Calu3 (cell line): ENCODE measurements around the gene UBE2C. TPM values are rescaled to one million over a fixed set of nuclear protein-coding genes. Genes with fewer than 3 reads are reported as not detected.
A peak's percentile ranks its signal among the peaks of the same experiment; 100 is the strongest.

Experiments used
- BruUV-seq: library from RNA; stranded (reverse); fragments of 400-500 nt; replicated peaks from 2 replicates; lab custom pipeline; 2021; lab: Mats Ljungman, UMichigan
- CTCF ChIA-PET: fragments of 300-600 bp; sonication (Branson Sonifier 250); formaldehyde crosslinking; loops from one replicate; lab custom pipeline; 2022; ENCODE audit warnings: antibody characterized with exemption; lab: Charles Lee
- DNase-seq: peaks from one replicate; pipeline ENCODE4 v3.0.0; 2022
- H3K27ac Mint-ChIP-seq: one replicate; pipeline ENCODE4 v1.8.0; 2022; ENCODE audit warnings: mixed read lengths; ENCODE audit not compliant: unreplicated experiment
- H3K27me3 Mint-ChIP-seq: one replicate; pipeline ENCODE4 v1.8.0; 2022; ENCODE audit warnings: mixed read lengths; ENCODE audit not compliant: unreplicated experiment
- H3K36me3 Mint-ChIP-seq: one replicate; pipeline ENCODE4 v1.8.0; 2022; ENCODE audit warnings: mild to moderate bottlenecking, moderate library complexity, mixed read lengths; ENCODE audit not compliant: insufficient read depth, unreplicated experiment
- H3K4me1 Mint-ChIP-seq: one replicate; pipeline ENCODE4 v1.8.0; 2022; ENCODE audit warnings: mild to moderate bottlenecking, low read depth, mixed read lengths; ENCODE audit not compliant: unreplicated experiment
- H3K4me3 Mint-ChIP-seq: one replicate; pipeline ENCODE4 v1.8.0; 2022; ENCODE audit warnings: mild to moderate bottlenecking, low read depth, moderate library complexity, mixed read lengths; ENCODE audit not compliant: unreplicated experiment
- H3K9me3 Mint-ChIP-seq: one replicate; pipeline ENCODE4 v1.8.0; 2022; ENCODE audit warnings: low read depth, mixed read lengths; ENCODE audit not compliant: unreplicated experiment
- CTCF ChIP-seq: fragments of 200-600 bp; IDR thresholded peaks from one replicate; pipeline ENCODE4 v1.8.0; 2022; ENCODE audit warnings: antibody characterized with exemption; ENCODE audit not compliant: unreplicated experiment
- intact Hi-C: fragments of 100-400 bp; cut with micrococcal nuclease; formaldehyde crosslinking; loops from one replicate; pipeline ENCODE4 v1.10.0; 2022; ENCODE audit not compliant: unreplicated experiment
- total RNA-seq: library from RNA; stranded (reverse); gene quantifications from 2 replicates; pipeline ENCODE4 v1.2.3, GENCODE V29; 2022

The UBE2C gene
- total RNA-seq, 1 experiment from 2014 or later: 210 TPM

- no peaks in the 10 kb centered on the region for H3K9me3 Mint-ChIP-seq
- intact Hi-C loops: no loop called here
Measured at GRCh38 chr20:45768479-45768878, 44.0 kb upstream of the UBE2C start.

GRCh38 chr20:45771182-45771759 lies 41.2 kb upstream of the UBE2C start:
- Mint-ChIP-seq H3K4me1 (peaks cover 21% of the 10 kb centered on the region), H3K27ac (peak overlapping the region; percentile 23), H3K4me3 (no peak overlapping the region), H3K27me3 (peaks cover 16% of the 10 kb centered on the region), H3K9me3 (no peaks in the 10 kb centered on the region), H3K36me3 (no peaks in the 10 kb centered on the region)
- peak; percentile 91 for TF ChIP-seq CTCF
- CTCF ChIA-PET: interaction anchor here (0.6 to 2.5 kb wide), 32 partner anchors 8 to 478 kb away, joined by 3 to 22 read pairs (median 4); partner anchors contain the start of genes DBNDD2, EPPIN, SYS1 and WFDC10A
- DNase-seq: peak; percentile 86
- BruUV-seq: no TSS peak
- intact Hi-C loops: loop anchor here (1.0 to 10.0 kb wide), 6 partner anchors 146 to 452 kb away; partner anchors contain the start of genes WFDC10A and WFDC2

More at GRCh38 chr20:45768479-45768878, 44.0 kb upstream of the UBE2C start:
- Mint-ChIP-seq H3K36me3 (no peaks in the 10 kb centered on the region), H3K4me3 (no peak overlapping the region), H3K27me3 (peaks cover 15% of the 10 kb centered on the region), H3K27ac (no peak overlapping the region), H3K4me1 (peaks cover 14% of the 10 kb centered on the region)
- CTCF ChIA-PET: interaction anchor here (0.7 to 1.6 kb wide), 2 partner anchors 91 to 450 kb away, joined by 3 to 5 read pairs; no protein-coding TSS in a partner anchor
- no peak for DNase-seq
- no TSS peak for BruUV-seq
- TF ChIP-seq CTCF: no peak

GRCh38 chr20:45772693-45773092 lies 39.8 kb upstream of the UBE2C start:
- Mint-ChIP-seq H3K27ac (no peak overlapping the region), H3K27me3 (peaks cover 11% of the 10 kb centered on the region), H3K4me3 (no peak overlapping the region), H3K36me3 (no peaks in the 10 kb centered on the region), H3K4me1 (peaks cover 24% of the 10 kb centered on the region), H3K9me3 (no peaks in the 10 kb centered on the region)
- CTCF ChIA-PET: interaction anchor here (0.7 to 2.1 kb wide), 5 partner anchors 11 to 469 kb away, joined by 3 to 7 read pairs (median 5); no protein-coding TSS in a partner anchor
- no TSS peak for BruUV-seq
- no peak for DNase-seq
- no peak for TF ChIP-seq CTCF
- intact Hi-C loops: loop anchor here (5.0 to 10.0 kb wide), 3 partner anchors 148 to 320 kb away; partner anchors contain the start of genes WFDC10A and WFDC2

- Mint-ChIP-seq H3K27me3 (peaks cover 11% of the 10 kb centered on the region), H3K9me3 (no peaks in the 10 kb centered on the region), H3K4me1 (peaks cover 47% of the 10 kb centered on the region), H3K4me3 (no peak overlapping the region), H3K36me3 (peaks cover 14% of the 10 kb centered on the region), H3K27ac (no peak overlapping the region)
- intact Hi-C loops: loop anchor here (5.0 to 10.0 kb wide), 3 partner anchors 150 to 323 kb away; partner anchors contain the start of genes WFDC10A and WFDC2
- BruUV-seq: no TSS peak
- CTCF ChIA-PET: no interaction called here
- no peak for TF ChIP-seq CTCF
- DNase-seq: no peak
Measured at GRCh38 chr20:45774945-45775344, 37.5 kb upstream of the UBE2C start.
